ENCODE measurements around the gene SLC38A10. TPM values are rescaled to one million over a fixed set of nuclear protein-coding genes. Genes with fewer than 3 reads are reported as not detected.

The SLC38A10 gene
- total and polyA plus RNA-seq, 2 of the 4 experiments (the other 2 are of a cell fraction): 12.7 to 46.7 TPM

DNA sequence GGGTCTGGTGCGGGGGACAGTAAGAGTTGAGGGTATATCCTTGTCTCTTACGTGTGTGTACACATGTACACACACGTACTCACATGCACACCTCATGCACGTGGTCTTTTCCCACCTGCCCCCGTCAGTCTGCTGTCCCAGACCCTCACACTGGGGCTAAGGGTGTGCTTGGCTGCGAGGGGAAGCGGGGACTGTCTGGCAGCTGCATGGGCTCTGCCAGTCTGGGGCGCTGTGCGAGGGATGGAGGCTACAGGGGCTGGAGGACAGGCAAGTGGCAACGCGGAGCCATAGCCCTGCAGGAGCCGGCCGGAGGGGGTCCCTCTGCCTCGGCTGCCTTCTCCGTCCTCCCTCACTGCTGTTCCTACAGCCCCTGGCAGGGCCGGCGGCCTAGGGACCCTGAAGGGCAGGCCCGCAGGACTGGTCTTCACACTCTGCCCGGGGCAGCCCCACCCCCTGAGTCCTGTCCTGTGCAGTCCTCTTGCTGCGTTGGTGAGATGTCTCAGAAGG lies 20.8 kb upstream of the SLC38A10 start:
- CTCF ChIA-PET: no interaction called here
- Histone ChIP-seq H3K56ac (ENCODE audit: extremely low read depth, insufficient read depth, low read length) (no peak overlapping the region), H3K27me3 (ENCODE audit: control insufficient read depth, insufficient read depth, low read length) (peaks cover 28% of the 10 kb centered on the region), H4K20me1 (ENCODE audit: insufficient read depth, low read length) (no peaks in the 10 kb centered on the region), H2AFZ (replicated peaks; ENCODE audit: low read length, poor library complexity) (no peak overlapping the region), H3K9me3 (ENCODE audit: control insufficient read depth, insufficient read depth, low read length) (no peaks in the 10 kb centered on the region), H2AK9ac (replicated peaks; ENCODE audit: low read depth, low read length, poor library complexity) (no peak overlapping the region), H3K14ac (replicated peaks; ENCODE audit: low read depth, low read length) (no peak overlapping the region), H3K23ac (ENCODE audit: low read depth, low read length) (no peak overlapping the region), H3K27ac (ENCODE audit: insufficient read depth, low read length) (no peak overlapping the region), H3K4me2 (ENCODE audit: low read depth, low read length) (no peak overlapping the region), H3K36me3 (ENCODE audit: control insufficient read depth, insufficient read depth, low read length) (no peaks in the 10 kb centered on the region), H2BK120ac (ENCODE audit: low read depth, low read length) (no peak overlapping the region), H2BK15ac (ENCODE audit: low read depth, low read length) (no peak overlapping the region), H3K4me1 (ENCODE audit: control insufficient read depth, insufficient read depth, low read length) (no peaks in the 10 kb centered on the region), H2BK20ac (ENCODE audit: low read depth, low read length) (no peak overlapping the region), H3K9me1 (ENCODE audit: insufficient read depth, low read length) (no peaks in the 10 kb centered on the region), H3K79me1 (ENCODE audit: low read depth in 1 of 2, low read length in 2 of 2) (no peaks in the 10 kb centered on the region), H4K5ac (ENCODE audit: low read depth, low read length) (no peak overlapping the region), H4K91ac (ENCODE audit: insufficient read depth, low read depth, low read length) (no peak overlapping the region), H3K4me3 (ENCODE audit: insufficient read depth, low read depth, low read length) (no peak overlapping the region), H2BK5ac (ENCODE audit: low read depth, low read length, poor library complexity, severe bottlenecking) (no peak overlapping the region), H3K18ac (ENCODE audit: low read depth, low read length) (no peak overlapping the region), H3K9ac (ENCODE audit: low read depth, low read length) (no peak overlapping the region), H3K4ac (ENCODE audit: low read depth, low read length) (no peak overlapping the region), H4K8ac (ENCODE audit: low read depth in 2 of 2, low read length in 2 of 2) (no peak overlapping the region), H2AK5ac (ENCODE audit: low read depth, low read length) (no peak overlapping the region)
- in situ Hi-C loops (cut with MboI; ENCODE audit: low sequenced_read_pairs): no loop called here
- ATAC-seq (ENCODE audit: low read depth) (no peak), DNase-seq (no peak)
- POLR2A ChIA-PET (ENCODE audit: unreplicated experiment): no interaction called here
- 92% methylated on average over 5 of the region's 20 CpGs; no CpG with 5 or more reads in 1 of the 2 experiments for WGBS, 2 experiments (ENCODE audit: extremely low coverage in 2 of 2, insufficient read length in 1 of 2)
- dilution Hi-C loops (cut with HindIII; ENCODE audit: low sequenced_read_pairs, unreplicated experiment): no loop called here
- TF ChIP-seq RFX5 (IDR thresholded peaks at IDR 0.05; ENCODE audit: low read depth, low read length): no peak
- no TSS peak for BruUV-seq (replicated peaks)
- intact Hi-C loops (cut with micrococcal nuclease): no loop called here

Measured in IMR-90 (cell line).